Loucy (cell line): ENCODE data around the gene ARHGEF17.

Experiments used
- EZH2phosphoT487 ChIP-seq: fragments of 200-600 bp; IDR thresholded peaks from 2 replicates; pipeline ENCODE4 v1.6.1; 2018; ENCODE audit warnings: antibody characterized with exemption, mild to moderate bottlenecking, moderate library complexity, borderline replicate concordance
- TF ChIP-seq, protein P1 (sequence below): fragments of 200-600 bp; sonication (generic); conservative IDR thresholded peaks from 2 replicates; pipeline ENCODE4 v1.5.1; 2014; ENCODE audit warnings: mild to moderate bottlenecking, antibody characterized with exemption, low read length

DNA sequence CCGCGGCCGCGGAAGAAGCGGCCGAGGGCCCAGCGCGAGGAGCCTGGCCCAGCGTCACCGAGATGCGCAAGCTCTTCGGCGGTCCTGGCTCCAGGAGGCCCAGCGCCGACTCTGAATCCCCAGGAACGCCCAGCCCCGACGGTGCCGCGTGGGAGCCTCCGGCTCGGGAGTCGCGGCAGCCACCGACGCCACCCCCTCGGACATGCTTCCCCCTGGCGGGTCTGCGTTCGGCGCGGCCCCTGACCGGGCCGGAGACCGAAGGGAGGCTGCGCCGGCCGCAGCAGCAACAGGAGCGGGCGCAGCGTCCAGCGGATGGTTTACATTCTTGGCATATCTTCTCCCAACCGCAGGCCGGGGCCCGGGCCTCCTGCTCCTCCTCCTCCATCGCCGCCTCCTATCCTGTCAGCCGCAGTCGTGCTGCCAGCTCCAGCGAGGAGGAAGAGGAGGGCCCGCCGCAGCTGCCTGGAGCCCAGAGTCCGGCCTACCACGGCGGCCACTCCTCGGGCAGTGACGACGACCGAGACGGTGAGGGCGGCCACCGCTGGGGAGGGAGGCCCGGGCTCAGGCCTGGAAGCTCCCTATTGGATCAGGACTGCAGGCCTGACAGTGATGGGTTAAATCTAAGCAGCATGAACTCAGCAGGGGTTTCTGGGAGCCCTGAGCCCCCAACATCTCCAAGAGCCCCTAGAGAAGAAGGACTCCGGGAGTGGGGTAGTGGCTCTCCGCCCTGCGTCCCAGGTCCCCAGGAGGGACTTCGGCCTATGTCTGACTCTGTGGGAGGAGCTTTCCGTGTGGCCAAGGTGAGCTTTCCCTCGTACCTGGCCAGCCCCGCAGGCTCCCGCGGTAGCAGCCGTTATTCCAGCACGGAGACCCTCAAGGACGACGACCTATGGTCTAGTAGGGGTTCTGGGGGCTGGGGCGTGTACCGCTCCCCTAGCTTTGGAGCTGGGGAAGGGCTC lies 1.2 kb downstream of the ARHGEF17 start:
- TF ChIP-seq, protein P1, sequence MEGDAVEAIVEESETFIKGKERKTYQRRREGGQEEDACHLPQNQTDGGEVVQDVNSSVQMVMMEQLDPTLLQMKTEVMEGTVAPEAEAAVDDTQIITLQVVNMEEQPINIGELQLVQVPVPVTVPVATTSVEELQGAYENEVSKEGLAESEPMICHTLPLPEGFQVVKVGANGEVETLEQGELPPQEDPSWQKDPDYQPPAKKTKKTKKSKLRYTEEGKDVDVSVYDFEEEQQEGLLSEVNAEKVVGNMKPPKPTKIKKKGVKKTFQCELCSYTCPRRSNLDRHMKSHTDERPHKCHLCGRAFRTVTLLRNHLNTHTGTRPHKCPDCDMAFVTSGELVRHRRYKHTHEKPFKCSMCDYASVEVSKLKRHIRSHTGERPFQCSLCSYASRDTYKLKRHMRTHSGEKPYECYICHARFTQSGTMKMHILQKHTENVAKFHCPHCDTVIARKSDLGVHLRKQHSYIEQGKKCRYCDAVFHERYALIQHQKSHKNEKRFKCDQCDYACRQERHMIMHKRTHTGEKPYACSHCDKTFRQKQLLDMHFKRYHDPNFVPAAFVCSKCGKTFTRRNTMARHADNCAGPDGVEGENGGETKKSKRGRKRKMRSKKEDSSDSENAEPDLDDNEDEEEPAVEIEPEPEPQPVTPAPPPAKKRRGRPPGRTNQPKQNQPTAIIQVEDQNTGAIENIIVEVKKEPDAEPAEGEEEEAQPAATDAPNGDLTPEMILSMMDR = no peak
- no peak for TF ChIP-seq EZH2phosphoT487
